Embryonic facial prominence (tissue), 1 donor: ENCODE measurements around the gene SEC14L1.
"Not testable (repeated sequence)": the region's sequence is repeated elsewhere in the genome, so short reads cannot be mapped to it uniquely, and the experiment has no call there.

Experiments used
- DNase-seq: peaks from one replicate; pipeline ENCODE4 v3.0.0-alpha.2; 2016; ENCODE audit errors: extremely low spot score

SEC14L1 gene

DNA sequence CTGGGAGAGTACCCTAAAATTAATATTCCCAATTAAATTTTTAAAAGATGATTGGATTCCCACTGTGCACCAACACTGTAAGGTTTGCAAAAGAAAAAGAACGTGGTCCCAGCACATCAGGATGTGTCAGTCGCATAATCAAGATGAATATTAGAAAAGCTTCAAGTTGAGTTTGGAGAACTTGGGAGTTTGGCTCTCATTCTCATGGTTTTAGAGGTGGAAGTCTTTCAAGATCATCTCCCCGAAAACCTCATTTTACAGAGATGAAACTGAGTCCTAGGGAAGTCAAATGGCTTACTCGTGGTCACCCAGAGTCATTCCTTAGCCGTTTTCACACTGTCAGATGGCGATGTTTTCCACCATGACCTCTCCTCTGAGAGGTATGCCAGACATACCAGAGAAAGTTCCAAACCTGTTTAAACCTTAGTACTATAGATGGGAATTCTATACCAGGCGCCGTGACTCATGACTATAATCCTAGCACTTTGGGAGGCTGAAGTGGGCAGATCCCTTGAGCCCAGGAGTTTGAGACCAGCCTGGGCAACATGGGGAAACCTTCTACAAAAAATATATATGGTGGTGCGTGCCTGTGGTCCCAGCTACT, 1.2 kb downstream of the SEC14L1 start:
- DNase-seq: no peak

DNA sequence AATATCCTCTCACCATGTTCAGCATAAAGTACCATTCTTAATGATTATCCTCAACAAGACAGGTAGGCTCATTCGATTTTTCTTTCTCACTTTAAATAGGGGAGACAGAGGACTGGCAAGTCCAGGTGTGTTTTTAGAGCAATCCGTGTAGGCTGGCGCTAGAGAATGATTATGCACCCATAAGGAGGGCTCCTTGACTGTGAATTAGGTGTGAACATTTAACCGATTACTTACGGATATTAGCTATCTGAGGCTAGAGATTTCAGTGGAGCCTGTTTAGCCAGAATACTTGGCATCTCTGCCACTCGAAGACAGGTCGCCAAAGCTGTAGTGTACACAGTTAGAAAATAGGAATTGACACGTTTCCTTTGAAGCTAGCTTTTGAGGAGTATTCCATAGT, 1.9 kb downstream of the SEC14L1 start:
- no peak for DNase-seq

- no peak for DNase-seq
These were observed 2.5 kb downstream of the SEC14L1 start for GRCh38 chr17:77143306-77143705.

- no peak for DNase-seq
These were observed 3.5 kb downstream of the SEC14L1 start for GRCh38 chr17:77144227-77144626.

GRCh38 chr17:77145224-77145611, 4.4 kb downstream of the SEC14L1 start:
- DNase-seq: no peak

DNA sequence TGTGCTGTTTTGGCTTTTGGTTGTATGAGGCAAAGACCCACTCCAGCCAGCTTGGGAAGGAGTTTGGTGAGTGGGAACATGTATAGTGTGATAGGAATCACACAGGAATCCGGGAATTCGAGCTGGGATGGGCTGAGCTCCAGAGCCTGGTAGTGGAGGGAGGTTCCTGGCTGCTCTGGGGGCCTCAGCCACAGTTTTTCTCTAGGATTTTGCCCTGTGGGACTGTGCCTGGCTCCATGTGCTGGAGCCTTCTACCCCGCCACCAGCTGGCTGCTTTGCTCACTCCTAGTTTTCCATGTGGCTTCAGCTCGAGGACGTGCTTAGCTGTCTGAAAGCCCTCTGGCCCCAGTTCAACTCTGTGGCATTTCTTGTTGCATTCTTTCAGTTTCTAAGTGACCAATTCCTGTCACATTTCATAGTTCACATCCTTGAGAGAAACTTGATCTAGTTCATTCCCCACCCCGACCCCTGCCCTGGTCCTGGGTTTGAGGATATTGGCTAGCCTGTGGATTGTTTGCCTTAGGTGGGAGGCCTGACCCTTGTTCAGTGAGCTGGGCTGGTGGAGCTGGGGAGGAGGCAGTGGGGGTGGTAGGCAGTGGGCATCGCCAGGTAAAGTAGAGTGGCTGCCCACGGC, 5.0 kb downstream of the SEC14L1 start:
- DNase-seq: no peak

- DNase-seq: no peak
These were observed 5.5 kb downstream of the SEC14L1 start for GRCh38 chr17:77146246-77146632.

DNA sequence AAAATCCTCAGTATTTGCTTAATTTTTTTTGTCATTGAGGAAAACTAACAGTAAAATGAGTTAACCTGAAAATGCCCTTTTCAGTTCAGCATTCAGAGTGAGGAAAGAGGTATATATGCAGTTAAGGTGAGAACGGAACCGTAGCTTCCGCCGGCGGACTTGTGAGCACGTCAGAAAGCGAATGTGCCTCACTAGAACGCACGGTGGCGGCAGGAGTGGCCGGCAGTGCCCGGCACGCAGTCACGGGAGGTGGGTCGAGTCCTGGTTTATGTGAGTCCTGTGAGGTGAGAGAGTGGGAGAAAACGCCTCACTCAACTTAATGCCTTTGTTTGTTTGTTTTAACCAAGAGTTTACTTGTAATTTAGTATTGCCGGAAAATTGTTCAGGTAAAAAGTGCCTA, 6.1 kb downstream of the SEC14L1 start:
- no peak for DNase-seq

GRCh38 chr17:77147357-77147801, 6.6 kb downstream of the SEC14L1 start:
- no peak for DNase-seq

GRCh38 chr17:77148077-77148939, 7.5 kb downstream of the SEC14L1 start:
- no peak for DNase-seq

DNA sequence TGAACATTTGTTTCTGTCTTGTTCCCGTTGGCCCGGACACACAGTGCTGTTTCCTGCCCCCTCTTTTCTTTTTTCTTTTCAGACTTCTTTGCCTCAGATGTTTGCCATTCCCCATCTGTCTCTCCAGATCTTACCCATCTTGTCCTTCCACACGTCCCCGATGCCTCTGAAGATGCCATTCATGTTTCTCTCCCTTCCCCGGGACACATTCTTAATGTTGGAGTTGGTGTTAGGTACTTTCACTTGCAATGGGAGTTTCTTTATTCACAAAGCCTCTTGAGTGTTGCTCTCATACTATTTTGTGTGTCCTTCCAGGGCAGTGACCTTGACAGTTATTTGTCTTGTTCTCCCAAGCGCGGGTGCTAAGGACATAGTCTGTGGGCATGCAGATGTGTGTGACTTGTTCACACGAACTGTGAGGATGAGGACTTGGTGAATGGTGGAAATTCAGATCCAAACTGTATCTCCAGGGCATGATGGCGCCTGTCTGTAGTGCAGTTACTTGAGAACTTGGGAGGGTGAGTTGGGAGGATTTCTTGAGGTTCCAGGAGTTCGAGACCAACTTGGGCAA, 8.3 kb downstream of the SEC14L1 start:
- DNase-seq: no peak

DNA sequence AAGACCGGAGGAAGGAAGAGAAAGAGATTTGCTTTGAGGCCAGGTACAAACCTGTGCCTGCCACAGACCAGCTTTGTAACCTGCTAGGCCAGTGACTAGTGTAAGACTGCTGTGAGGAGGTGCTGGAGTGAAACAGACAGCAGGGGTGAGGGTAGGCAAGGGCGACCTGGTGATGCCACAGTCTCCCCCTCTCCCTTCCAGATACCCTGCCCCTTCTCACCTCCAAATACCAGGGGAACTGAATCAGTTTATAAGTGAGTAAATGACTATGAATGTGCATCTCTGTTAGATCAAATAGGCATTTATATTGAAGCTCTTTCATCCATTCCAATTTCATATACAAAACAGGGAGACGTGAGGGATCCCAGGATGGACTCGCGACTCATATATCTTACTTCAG, 9.4 kb downstream of the SEC14L1 start:
- no peak for DNase-seq

GRCh38 chr17:77151186-77151585, 10.4 kb downstream of the SEC14L1 start:
- DNase-seq: no peak

DNA sequence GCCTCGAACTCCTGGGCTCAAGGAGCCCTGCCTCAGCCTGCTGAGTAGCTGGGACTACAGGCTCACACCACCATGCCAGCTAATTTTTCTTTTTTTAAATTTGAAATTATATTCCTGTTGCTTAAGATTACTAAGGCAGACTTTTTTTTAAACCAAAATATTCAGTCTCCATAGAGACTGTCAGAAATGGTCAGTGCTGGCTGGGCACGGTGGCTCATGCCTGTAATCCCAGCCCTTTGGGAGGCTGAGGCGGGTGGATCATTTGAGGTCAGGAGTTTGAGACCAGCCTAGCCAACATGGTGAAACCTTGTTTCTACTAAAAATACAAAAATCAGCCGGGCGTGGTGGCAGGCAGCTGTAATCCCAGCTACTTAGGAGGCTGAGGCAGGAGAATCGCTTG, 11.3 kb downstream of the SEC14L1 start:
- DNase-seq: not testable (repeated sequence)

DNA sequence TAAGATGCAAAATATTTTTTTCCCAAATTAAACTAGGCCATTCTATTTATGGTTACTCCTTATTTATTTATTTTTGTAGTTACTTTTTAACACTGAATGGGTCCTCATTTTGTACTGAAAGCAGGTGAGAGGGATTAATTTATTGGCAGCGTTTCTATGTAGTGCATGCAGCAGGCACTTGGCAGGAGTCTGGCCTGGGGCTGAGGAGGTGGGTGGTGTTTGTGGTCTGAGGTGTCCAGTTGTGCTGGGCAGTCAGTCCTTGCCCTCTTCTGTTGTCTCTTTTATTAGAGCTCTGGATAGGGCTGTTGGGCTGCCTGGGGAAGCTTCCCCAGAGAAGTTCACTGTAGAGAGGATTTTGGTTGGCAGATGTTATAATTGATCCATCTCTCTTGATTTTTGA, 12.7 kb downstream of the SEC14L1 start:
- no peak for DNase-seq

GRCh38 chr17:77153999-77154586, 13.3 kb downstream of the SEC14L1 start:
- DNase-seq: no peak

- DNase-seq: no peak
These were observed 14.4 kb downstream of the SEC14L1 start for GRCh38 chr17:77155125-77155524.

- not testable (repeated sequence) for DNase-seq
These were observed 17.0 kb downstream of the SEC14L1 start for GRCh38 chr17:77157766-77158165.

- DNase-seq: peak; percentile 56
These were observed 19.5 kb downstream of the SEC14L1 start for GRCh38 chr17:77160091-77160874.

DNA sequence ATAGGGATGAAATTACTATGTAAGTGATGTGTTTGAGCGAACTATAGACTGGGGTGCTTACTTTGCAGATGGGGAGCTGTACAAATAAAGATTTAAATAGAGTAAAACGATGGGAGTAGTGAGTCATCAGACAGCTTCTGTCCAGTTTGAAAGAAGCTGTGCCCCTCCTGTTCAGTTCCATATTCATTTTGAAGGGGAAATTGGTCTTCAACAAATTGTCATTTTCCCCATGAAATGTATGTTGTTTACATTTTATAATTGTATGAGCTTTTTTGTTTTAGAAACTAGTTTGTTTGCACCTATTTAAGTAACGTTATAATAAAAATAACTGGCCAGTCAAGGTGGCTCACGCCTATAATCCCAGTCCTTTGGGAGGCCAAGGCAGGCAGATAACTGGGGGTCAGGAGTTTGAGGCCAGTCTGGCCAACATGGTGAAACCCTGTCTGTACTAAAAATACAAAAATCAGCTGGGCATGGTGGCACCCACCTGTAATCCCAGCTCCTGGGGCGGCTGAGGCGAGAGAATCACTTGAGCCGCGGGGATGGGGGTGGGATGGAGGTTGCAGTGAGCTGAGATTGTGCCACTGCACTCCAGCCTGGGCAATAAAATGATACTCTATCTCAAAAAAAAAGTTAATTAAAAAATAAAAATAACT, 20.2 kb downstream of the SEC14L1 start:
- no peak for DNase-seq

GRCh38 chr17:77161953-77162352, 21.2 kb downstream of the SEC14L1 start:
- no peak for DNase-seq
